Colonic mucosa (tissue), 4 donors: ENCODE data around the gene ZNF385A. TPM values are rescaled to one million over a fixed set of nuclear protein-coding genes. Genes with fewer than 3 reads are reported as not detected.

Experiments
- DNase-seq: peaks from one replicate; pipeline ENCODE4 v3.0.0-alpha.2; 2020
- H3K27ac ChIP-seq: fragments of 200-600 bp; one replicate; pipeline ENCODE4 v1.8.0; 2021
- H3K27me3 ChIP-seq: fragments of 200-600 bp; one replicate; pipeline ENCODE4 v1.8.0; 2021
- H3K36me3 ChIP-seq: fragments of 200-600 bp; one replicate; pipeline ENCODE4 v1.8.0; 2021
- H3K4me1 ChIP-seq: fragments of 200-600 bp; one replicate; pipeline ENCODE4 v1.8.0; 2021; ENCODE audit warnings: mild to moderate bottlenecking
- H3K4me3 ChIP-seq: fragments of 200-600 bp; one replicate; pipeline ENCODE4 v1.8.0; 2021
- H3K9ac ChIP-seq, 2 donors: one replicate each; pipeline ENCODE4 v1.7.0; 2013; ENCODE audit warnings: control low read depth in 2 of 2, low read depth in 2 of 2, low read length in 2 of 2
- H3K9me3 ChIP-seq: fragments of 200-600 bp; one replicate; pipeline ENCODE4 v1.8.0; 2021
- intact Hi-C: fragments of 100-400 bp; cut with DNase I; formaldehyde crosslinking; loops from one replicate; pipeline ENCODE4 v1.14.1; 2022
- total RNA-seq, 2 donors: library from RNA; stranded (reverse); fragmentation: NEBNext Ultra II Directional in 1 of 2; extraction: Animal tissue kit (Norgen Biotek cat#: 25700) in 1 of 2; gene quantifications; one replicate each; pipeline ENCODE4 v1.2.1, GENCODE V29; 2021
- TF ChIP-seq, protein P1 (sequence below): fragments of 200-600 bp; IDR thresholded peaks from one replicate; pipeline ENCODE4 v1.8.0; 2022; ENCODE audit warnings: antibody characterized with exemption, mild to moderate bottlenecking
- donor health status: healthy.
- donor health status: DM: no; HTN: no; CAD: no.
- donor health status: DM: no; HTN: no; CAD: no.

Gene ZNF385A
- total RNA-seq, 2 donors from 2014 or later = 3.8 to 7.3 TPM

DNA sequence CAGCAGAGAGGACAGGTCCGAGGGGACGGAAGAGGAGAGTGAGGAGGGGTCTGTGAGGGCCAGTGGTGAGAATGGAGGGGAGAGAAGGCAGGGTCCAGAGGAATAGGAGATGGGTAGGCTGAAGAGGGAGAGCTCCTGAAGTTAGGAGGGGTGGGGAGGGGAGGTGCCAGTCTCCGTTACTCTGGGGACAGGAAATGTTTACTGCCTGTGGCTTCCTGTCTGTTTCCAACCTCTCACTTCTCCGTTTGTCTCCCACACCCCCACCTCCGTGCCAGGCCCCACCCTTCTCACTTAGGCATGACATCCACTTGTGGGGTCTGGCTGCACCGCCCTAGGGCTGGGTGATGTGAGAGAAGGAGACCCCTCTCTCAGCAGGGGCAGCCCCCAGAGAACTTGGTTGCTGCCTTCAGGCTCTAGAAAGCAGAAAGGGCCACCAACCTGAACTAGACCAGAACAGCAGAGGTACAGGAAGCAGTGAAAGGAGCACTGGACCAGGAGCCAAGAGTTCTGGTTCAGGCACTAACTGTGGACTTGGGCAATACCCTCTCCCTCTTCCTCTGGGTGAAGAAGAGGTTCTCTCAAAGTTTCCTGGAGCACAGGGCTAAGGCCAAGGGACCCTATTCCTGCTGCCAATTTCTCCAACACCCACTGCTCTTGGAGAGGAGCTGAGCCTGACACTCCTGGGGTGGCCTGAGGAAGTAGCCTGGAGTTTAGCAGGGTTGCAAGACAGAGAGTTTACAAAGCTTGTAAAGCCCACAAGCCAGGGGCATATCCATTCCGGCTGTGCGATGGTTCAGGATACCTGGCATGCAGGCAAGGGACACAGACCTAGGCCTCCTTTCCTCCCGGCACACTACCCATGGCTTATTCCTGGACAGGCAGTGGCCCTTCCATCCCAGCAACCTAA, 29.0 kb upstream of the ZNF385A start:
- no peak overlapping the region for H3K4me3 ChIP-seq
- intact Hi-C loops = no loop called here
- H3K27ac ChIP-seq = peak overlapping the region; percentile 71
- TF ChIP-seq, protein P1, sequence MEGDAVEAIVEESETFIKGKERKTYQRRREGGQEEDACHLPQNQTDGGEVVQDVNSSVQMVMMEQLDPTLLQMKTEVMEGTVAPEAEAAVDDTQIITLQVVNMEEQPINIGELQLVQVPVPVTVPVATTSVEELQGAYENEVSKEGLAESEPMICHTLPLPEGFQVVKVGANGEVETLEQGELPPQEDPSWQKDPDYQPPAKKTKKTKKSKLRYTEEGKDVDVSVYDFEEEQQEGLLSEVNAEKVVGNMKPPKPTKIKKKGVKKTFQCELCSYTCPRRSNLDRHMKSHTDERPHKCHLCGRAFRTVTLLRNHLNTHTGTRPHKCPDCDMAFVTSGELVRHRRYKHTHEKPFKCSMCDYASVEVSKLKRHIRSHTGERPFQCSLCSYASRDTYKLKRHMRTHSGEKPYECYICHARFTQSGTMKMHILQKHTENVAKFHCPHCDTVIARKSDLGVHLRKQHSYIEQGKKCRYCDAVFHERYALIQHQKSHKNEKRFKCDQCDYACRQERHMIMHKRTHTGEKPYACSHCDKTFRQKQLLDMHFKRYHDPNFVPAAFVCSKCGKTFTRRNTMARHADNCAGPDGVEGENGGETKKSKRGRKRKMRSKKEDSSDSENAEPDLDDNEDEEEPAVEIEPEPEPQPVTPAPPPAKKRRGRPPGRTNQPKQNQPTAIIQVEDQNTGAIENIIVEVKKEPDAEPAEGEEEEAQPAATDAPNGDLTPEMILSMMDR = no peak
- no peaks in the 10 kb centered on the region for H3K36me3 ChIP-seq
- no peaks in the 10 kb centered on the region for H3K27me3 ChIP-seq
- no peaks in the 10 kb centered on the region for H3K4me1 ChIP-seq
- H3K9ac ChIP-seq = peak overlapping the region; percentile 16 to 31
- DNase-seq = peak; percentile 54
- no peaks in the 10 kb centered on the region for H3K9me3 ChIP-seq

DNA sequence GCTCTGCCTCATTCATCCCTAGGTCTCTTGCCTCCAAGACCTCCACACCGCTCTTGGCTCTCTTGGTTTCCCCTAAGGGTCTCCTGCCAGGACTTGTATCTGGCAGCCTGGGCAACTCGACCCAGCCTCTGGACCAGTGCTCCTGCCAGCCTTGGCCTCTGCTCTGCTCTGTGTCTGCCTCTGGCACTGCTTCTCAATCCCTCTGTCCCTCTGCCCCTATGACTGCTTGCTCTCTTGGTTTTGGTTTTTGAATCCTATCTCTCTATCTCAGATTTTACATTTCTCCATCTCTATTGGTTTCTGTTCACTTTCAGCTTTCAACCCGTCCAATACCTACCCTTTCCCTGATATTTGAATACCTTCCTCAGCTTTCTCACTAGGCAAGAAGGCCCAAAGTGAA, 28.3 kb upstream of the ZNF385A start:
- Histone ChIP-seq H3K4me1 (no peaks in the 10 kb centered on the region), H3K9ac (peak overlapping the region in 1 of 2 donors; percentile 31), H3K27me3 (no peaks in the 10 kb centered on the region), H3K27ac (peak overlapping the region; percentile 71), H3K9me3 (no peaks in the 10 kb centered on the region), H3K4me3 (no peak overlapping the region), H3K36me3 (no peaks in the 10 kb centered on the region)
- intact Hi-C loops = no loop called here
- no peak for DNase-seq
- TF ChIP-seq, protein P1 = no peak

DNA sequence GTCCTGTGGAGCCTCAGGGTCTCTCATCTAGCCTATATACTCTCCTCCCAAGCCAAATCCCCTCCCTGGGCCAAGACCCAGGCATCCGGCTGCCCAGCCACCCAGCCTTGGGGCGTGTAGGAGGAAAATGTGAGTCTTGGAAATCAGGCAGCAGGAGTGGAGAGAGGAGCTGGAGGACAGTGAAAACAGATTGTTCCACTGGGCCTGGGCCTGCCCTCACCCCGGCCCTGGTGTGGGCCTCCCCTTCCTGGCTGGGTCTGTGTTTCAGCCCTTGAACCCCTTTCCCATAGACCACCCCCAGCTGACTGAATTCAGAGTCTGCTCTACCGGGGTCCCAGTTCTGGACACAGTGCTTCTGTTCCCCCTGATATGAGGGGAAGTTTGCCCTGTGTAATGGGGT, 27.8 kb upstream of the ZNF385A start:
- DNase-seq = no peak
- Histone ChIP-seq H3K9me3 (no peaks in the 10 kb centered on the region), H3K4me3 (no peak overlapping the region), H3K27ac (peak overlapping the region; percentile 71), H3K9ac (no peak overlapping the region), H3K27me3 (no peaks in the 10 kb centered on the region), H3K36me3 (no peaks in the 10 kb centered on the region), H3K4me1 (no peaks in the 10 kb centered on the region)
- TF ChIP-seq, protein P1 = no peak
- intact Hi-C loops = no loop called here

DNA sequence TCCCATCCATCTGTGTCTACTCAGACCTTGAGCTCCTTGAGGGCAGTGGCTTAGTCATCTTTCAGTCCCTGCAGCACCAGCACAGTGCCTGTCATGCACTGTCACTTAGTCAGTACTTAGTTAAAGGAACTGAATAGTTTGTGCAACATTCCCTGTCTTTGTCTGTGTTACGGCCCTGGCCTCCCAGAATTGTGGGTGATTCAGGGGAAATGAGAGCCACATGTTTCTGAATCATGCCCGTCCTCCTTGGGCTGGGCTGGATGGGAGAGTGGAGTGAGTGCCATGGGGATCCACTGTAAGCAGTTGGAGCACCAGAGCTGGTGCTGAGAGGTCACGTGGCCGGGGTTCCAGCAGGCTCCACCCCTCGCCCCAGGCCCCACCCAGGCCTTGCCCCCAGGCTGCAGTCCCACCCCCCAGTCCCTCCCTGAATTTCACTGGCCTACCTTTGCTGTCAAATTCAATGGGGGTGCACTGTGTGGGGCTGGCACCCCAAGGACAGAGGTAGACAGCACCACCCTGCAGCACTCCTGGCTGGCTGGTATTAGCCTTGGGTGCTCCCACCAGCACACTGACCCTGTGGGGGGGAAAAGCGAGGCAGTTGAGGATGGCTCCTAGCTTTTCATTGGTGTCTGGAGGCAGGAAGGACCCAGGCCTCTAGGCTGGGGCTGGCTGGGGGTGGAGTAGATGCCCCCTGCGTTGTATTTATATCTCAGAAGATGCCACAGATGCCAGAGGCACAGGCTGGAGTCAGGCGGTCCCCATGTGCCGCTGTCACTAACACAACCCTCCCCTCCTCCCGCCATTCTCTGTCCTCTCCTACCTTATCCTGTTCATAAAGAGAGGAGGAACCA, 27.1 kb upstream of the ZNF385A start:
- no peaks in the 10 kb centered on the region for H3K36me3 ChIP-seq
- no peak overlapping the region for H3K9ac ChIP-seq
- peak overlapping the region; percentile 71 for H3K27ac ChIP-seq
- intact Hi-C loops = no loop called here
- H3K4me1 ChIP-seq = no peaks in the 10 kb centered on the region
- H3K4me3 ChIP-seq = no peak overlapping the region
- H3K9me3 ChIP-seq = no peaks in the 10 kb centered on the region
- H3K27me3 ChIP-seq = no peaks in the 10 kb centered on the region
- TF ChIP-seq, protein P1 = no peak
- DNase-seq = no peak

DNA sequence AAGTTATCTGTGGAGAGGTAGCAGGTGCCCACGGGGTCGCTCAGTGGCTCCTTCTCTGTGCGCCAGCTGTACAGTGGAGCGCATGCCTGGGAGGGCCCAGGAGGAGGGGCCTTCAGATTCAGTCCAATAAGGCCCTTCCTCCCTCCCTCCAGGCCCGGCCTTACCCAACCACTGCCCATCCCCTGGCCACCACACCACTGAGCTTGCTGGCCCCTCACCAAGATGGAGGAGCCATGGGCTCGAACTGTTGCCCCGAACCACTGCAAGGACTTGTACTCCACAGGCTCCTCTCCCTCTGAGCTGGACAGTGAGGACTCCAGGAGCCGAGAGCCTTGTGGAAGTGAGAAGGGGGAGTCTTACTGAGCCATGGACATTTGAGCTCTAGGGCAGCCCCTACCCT, 24.7 kb upstream of the ZNF385A start:
- intact Hi-C loops = no loop called here
- no peak overlapping the region for H3K27ac ChIP-seq
- DNase-seq = no peak
- no peaks in the 10 kb centered on the region for H3K4me1 ChIP-seq
- no peaks in the 10 kb centered on the region for H3K27me3 ChIP-seq
- H3K9me3 ChIP-seq = no peaks in the 10 kb centered on the region
- H3K9ac ChIP-seq = no peak overlapping the region
- TF ChIP-seq, protein P1 = no peak
- no peaks in the 10 kb centered on the region for H3K36me3 ChIP-seq
- H3K4me3 ChIP-seq = no peak overlapping the region
